Measurements from ENCODE around the gene SPOCK1.
"Not testable (repeated sequence)": the region's sequence is repeated elsewhere in the genome, so short reads cannot be mapped to it uniquely, and the experiment has no call there.

Gene SPOCK1

DNA sequence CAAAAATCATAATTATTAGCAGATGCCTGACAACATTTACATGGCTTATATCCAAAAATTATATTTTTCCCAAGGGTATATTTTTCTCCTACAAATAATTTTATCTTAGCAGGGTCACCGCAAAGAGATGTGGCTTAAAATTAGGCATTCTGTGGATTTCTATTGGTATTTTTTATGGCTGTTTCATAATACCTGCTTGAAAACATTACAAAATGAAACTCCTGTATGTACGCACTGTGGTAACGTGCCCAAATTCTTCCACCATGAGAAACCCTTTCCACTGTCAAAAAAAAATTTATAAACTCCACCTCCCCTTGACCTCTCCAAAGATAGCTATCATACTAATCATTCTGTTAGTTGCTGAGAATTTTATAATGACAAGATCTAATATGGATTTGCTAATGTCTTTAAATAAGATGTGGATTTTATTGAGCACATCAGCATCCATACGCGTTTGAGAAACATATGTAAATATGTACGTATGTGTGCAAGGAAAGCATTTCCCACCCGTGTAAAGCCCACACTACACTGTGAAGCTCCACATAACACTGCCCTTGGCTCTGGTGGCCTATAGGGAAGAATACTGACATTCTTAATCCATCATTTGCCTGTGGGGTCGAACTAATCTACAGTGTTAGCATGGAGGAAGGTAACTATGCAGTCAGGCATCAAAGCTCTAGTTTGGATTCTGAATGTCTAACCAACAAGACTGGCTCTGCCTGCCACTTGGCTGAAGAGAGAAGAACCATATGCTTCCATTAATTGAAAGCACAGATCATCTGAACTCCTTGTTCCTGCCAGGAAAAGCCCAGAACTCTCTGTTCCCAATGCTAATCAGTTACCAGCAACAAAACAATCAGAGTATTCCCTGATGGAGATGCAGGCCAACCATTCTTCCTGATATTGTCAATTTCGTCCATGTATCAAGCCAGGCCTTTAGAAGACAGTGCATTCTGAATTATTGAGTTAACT, 244.7 kb downstream of the SPOCK1 start:
- peak; percentile 36 for DNase-seq

DNA sequence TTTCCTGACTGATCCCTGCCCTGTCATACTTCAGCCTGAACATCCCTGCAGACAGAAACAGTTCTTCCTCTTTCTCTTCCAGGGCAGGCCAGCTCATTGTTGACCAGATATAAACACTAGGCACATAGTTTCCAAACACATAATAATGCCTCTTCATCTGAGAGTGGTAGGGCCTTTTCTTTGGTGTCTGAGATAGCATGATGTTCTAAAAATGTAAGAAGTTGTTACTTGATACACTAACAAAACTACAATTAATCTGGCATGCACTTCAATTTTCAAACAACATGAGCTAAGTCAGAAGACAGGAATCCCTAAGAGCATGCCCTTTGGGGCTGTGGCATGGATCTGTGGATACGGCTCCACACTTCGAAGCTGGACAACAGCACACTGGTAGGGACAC, 246.6 kb downstream of the SPOCK1 start:
- DNase-seq, result peak; percentile 41

DNA sequence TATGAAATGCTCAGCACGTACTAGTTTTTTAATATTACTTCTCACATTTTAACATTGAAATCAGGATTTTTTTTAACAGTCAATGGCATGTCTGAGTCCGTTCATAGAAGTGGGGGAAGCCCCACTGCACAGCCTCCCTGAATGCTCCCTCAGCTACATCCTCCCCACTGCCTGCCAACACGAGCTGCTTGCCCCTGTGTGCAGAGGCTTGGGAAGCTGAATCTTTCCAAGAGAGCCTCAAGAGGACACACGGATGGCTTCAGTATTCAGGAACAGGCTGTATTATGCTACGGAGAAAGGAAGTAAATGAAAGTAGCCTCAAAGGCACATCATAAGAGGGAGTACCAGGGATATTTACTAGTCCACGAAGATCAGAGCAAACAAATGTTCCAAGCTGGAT, 248.7 kb downstream of the SPOCK1 start:
- DNase-seq, result no peak

DNA sequence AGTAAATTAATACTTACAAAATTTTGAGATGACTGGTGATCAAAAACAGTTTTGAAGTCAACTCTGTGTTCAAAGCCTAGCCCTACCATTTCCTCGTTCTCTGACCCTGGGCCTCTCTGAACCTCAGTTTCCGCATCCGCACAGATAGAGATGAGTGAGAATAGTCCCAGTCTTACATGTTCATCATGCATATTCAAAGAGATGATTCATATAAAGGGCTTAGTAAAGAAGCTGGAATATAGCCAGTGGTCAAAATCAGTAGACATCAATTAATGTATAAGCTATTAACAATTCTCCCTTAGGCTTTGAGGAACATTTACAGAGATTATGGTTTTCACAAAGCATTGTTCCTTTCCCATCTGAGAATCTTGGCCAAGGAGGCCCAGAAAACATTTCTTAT, 250.6 kb downstream of the SPOCK1 start:
- DNase-seq, result no peak

DNA sequence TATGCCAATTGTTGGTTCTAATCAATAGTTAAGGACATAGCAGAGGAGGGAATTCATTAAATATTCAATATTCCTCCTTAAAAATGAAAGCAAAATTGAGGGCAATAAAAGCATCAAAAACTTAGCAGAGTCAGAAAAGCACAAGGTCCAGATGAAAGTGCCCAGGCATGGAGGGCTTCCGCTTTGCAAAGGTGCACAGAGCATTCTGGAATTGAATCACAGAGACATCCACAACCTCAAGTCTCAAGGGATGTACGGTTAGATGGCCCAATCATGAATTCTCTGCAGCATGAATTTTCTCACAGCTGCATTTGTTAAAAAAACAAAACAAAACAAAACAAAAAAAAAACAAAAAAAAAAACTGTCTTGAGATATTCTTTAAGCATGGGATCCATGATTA, 253.7 kb downstream of the SPOCK1 start:
- no peak for DNase-seq

DNA sequence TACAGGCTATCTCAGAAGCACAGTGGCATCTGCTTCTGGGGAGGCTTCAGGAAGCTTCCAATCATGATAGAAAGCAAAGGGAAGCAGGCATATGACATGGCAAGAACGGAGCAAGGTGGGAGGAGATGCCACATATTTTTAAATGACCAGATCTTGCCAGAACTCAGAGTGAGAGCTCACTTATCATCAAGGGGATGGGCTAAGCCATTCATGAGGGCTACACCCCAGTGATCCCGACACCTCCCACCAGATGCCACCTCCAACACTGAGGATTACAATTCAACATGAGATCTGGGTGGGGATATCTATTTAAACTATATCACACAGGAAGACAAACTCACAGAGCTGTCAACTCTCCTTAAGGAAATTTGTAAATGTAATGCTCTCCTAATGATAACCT, 258.8 kb downstream of the SPOCK1 start:
- DNase-seq, result no peak

DNA sequence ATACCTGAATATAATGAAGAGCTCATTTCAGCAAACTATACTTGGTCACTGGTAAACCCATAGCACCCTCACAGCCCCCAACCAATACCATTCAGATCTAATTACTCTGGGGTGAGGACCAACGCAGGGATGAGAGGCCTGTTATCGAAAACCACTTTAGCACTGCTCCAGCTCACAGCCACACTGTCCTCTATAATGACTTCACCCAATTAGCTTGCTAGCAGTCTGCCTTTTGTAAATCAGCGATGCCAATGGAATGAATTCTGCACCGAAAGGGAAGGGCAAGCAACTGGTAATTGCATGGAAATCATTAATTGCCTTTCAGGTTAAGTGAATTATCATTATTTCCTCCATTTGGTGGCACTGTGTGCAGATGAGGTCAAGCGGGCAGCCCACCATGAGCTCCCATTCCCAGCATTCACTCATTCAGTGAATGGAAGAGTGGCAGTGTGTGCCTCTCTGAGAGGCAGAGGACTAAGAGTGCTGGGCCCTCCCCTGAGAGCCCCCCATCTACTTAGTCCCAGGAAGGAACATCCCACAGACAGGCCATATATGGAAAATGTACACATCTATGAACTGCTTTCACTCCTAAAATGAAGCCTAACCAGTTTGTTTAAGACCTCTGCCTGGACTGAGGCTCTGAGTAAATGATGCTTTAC, 262.1 kb downstream of the SPOCK1 start:
- no peak for DNase-seq

DNA sequence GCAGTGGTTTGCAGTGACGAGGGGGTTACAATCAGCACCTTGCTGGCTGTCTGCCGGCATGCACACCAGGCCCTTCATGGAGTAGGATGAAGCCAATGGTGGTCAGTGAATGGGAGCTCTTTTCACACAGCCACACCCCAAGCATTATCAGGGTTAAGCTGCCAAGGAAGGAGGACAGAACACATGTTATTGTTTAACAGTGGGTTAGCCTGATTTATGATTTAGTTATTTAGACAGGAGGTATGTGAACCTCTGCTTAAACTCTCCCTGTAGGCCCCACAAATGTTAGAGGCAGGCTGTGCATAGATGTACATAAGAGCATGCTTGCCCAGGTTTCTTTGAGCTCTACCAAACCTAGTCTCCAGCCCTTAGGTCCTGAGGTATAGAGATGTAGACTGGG, 262.9 kb downstream of the SPOCK1 start:
- DNase-seq, result no peak

DNA sequence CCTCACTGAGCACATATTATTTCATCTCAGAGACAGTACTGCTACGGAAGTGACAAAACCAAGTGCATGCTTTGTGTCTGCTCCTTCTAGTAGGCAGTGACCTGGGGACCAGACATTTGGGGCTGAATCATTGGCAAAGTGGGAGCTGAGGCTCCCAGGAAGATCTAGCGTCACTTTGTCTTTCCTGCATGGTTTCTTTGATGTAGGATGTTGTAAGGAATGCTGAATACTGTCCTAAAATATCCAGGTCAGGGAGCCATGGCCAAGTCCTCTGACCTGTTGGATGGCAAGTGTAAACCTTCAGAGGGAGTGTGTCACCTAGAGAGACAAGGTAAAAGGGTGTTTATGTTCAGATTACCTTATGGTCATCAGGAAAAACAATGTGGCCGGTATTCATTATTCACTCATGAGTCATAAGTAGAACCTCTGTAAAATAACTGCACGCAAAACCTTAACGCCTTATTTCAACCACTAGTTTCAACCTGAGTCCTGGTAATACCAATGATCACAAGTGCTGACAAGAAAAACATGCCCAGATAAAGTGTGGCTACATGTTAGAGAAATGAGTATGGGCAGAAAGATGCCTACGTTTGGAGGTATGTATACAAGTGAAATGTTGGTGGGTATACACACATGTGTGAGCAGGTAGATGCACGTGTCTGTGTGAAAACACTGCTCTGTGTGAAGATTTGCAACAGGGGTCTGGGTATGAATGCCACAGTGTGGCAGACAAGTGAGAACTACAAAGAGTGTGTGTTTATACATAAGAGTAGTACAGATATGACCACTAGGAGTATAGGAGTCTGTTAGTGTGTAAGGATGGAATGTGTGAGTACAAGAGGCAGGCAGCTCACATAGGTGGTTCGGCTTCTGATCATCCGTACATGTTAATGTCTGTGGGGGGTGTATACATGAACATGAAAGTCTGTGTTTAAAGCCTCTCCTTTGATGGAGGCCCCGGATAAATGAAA, 263.9 kb downstream of the SPOCK1 start:
- DNase-seq, result no peak

DNA sequence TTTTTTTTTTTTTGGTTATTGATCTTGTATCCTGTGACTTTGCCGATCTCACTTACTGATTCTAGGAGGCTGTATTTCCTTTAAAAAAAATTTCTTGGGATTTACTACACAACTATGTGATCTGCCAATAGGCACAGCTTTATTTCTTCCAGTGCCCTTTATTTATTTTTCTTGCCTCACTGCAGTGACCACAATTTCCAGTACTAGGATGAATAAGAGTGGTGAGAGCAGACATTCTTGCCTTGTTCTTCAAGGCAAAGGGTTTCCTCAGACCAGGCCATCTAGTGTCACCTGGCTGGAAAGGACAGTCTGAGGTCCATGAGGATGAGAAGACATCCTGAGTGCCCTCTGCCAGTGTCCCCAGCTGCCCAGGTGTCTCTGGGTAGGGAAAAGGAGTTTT, 265.4 kb downstream of the SPOCK1 start:
- no peak for DNase-seq

DNA sequence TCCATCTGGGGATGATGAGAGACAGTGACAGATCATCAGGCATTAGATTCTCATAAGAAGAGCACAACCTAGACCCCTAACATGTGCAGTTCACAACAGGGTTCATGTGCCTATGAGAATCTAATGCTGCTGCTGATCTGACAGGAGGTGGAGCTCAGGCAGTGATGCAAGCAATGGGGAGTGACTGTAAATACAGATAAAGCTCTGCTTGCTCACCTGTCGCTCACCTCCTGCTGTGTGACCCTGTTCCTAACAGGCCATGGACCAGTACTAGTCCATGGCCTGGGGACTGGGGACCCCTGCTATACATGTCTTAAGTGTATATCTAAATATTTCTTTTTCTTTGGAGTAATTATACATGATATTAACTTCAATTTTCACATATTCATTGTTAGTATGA, 265.8 kb downstream of the SPOCK1 start:
- DNase-seq, result not testable (repeated sequence)

DNA sequence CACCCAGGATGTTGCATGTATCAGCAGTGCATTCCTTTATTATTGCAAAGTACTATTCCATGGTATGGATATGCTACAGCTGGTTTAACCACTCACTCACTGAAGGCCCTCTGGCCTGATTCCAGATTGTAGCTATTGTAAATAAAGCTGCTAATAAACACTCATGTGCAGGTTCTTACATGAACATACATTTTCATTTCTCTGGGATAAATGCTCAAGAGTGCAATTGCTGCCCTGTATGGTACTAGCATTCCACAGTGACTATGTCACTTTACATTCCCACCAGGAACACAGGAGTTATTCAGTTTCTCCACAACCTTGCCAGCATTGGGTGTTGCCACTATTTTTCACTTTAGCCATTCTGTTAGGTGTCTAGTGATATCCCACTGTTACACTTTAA, 267.6 kb downstream of the SPOCK1 start:
- DNase-seq, result no peak

DNA sequence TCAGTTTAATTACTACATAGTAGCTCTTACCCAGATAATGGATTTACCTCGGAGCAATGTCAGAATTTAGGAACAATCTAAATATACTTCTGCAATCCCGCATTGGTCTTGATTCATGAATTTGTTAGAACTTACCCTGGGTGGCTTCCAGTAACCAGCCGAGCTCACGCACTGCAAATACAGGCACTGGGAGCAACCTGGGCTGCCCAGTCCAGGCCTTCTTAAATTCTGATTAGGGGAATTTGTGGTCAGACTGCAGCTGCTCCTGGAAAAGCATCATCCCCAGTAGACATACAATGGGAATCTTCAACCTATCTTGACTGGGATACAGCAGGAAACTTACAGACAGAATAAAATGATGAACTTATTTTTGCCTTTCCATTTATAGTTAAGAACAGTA, 270.3 kb downstream of the SPOCK1 start:
- no peak for DNase-seq

DNA sequence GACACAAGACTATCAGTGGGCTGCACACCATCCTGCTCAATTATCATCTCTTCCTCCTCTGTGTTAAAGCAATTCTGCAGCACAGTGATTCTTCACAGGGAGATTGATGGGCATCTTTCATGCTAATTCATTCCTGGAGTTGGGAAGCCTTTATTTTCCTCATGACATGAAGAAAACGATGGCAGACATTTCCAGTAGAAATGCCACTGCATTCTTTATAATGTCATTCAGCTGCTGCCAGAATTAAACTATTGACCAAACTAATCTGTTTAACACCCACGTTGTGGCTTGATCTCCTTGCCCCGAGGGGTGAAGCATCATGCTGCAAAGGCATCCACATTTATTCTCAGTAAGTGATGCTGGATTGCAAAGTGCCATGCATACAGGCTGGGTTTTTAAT, 273.0 kb downstream of the SPOCK1 start:
- no peak for DNase-seq

DNA sequence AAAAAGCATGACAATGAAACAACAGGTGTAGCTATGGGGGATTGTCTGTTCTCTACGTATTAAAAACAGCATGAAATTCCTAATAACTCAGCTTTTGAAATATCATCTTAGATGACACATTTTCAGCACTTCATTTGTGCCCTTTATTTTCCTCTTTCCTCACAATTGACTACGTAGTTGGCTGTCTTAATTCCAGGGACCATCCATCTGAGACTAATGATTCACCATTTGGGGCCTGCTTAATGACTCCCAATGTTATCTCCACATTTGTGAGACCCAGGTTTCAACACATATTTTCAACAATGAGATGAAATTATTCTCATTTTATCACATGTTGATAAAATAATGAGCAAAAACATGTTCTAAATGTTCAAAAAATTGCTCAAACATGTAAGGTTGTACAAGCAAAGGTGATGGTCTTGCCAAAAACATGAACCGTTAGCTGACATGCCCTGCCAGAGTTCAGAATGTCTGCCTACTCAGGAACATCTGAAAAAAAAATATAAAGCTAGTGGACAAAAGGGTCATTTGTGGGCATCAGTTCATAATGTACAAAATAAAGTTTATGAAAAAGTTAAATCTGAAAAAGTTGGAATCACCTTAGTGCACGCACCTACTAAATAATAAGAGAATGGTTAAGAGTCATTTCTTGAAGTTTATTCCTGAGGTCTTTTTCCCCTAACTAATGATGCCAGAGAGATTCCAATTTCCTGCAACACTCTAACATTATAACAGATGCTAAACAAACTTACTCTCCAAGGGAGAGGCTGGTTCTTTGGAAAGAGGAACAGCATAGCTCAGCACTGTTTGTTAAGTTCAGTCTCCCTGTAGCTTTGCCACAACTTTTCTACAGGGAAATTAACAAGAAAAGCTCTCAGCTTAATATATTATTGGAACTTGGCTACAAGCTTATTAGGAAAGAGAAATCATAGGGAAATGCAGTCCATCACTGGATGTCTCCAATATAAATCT, 275.5 kb downstream of the SPOCK1 start:
- DNase-seq, result no peak

DNA sequence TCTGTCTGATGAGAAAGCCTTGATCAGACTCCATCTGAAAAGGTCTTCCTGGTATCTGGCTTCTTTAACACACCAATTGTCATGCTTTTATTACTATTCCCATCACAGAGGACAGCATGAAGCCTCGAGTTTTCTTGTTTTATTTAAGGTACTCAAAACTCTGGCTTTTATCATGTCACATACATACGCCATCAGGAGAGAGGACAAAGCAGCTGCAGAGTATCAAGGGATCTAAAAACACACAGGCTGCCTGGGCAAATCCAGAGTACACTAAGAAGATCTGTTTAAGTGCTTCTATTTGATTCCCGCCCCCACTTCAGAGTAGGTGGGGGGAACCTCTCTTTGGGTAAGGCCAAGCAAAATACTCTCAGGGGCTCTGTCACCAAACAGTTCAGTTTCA, 277.2 kb downstream of the SPOCK1 start:
- DNase-seq, result no peak

DNA sequence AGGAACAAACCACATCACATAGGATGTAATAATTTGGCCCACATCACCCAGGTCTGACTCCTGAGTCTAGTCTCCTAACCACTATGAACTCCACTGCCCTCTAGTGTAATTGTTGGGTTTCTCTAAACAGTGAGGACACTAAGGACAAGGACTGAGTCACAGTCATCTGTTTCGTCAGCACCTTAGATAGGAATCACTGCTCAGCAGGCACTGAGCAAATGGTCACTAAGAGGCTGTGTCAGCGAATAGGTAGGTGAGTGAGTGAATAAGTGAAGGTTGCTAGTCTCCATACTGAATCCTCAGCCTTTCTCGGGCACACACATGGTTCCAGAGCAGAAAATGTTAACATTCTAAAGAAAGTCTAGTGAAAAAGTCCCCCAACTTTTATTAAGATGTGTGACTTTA, 278.6 kb downstream of the SPOCK1 start:
- peak; percentile 52 for DNase-seq

DNA sequence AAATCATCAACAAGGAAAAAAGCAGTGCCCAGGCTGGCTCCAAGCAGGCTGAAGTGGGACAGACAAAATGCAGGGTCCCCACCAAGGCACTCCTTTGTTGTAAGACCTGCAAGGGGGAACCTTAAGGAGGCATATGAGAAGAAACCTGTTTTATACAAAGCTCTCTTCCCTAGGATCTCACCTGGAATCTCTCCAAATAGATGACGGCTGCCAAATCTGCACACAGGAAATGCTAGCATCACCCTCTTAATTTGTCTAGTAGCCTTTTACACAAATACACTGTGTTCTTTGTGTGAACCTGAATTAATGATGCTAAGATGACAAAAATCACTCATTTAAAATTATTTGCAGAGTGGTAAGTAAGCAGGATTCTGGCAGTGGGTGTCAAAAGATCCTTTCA, 280.2 kb downstream of the SPOCK1 start:
- no peak for DNase-seq

DNA sequence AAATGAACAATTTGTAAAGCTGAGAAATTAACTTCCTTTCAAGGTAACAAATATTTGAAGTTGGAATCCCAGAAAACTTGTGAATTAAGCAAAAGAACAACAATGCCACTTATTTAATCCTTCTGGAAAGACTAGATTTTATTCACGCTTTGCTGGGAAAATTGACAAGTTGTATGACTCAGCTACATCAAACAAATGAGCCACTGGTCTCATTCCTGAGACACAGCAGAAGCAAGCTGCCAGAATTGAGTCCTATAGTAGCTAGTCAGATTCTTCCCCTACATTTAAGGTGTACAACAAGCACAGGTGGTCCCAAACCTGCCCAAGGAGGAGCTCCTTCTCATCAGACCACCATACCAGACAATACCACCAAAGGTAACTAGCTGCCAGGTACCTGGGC, 280.7 kb downstream of the SPOCK1 start:
- no peak for DNase-seq

DNA sequence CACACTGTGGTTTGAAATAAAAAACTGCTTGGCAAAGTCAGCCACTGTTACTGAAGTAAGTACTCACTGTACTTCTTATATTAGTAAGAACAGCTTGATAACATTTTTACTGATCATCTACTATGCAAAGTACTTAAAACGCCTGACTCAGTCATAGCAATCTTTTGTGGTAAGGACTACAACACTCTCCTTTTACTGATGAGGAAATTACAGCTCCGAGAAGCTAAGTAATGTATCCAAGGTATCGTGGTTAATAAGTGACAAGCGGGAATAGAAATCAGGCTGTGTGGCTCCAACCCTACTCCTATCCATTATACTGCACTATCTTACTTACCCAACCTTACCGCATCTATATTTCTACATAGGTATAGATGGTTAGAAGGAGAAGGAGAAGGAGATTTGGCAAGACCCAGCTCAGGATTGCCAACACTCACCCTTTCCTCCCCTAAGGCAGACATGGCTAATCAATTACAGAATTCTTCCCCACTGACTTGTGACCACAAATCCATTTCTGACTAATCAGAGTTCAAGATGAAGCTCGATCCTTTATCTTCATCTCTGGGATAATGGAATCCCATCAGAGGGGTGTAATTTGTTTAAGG, 281.4 kb downstream of the SPOCK1 start:
- DNase-seq, result no peak

DNA sequence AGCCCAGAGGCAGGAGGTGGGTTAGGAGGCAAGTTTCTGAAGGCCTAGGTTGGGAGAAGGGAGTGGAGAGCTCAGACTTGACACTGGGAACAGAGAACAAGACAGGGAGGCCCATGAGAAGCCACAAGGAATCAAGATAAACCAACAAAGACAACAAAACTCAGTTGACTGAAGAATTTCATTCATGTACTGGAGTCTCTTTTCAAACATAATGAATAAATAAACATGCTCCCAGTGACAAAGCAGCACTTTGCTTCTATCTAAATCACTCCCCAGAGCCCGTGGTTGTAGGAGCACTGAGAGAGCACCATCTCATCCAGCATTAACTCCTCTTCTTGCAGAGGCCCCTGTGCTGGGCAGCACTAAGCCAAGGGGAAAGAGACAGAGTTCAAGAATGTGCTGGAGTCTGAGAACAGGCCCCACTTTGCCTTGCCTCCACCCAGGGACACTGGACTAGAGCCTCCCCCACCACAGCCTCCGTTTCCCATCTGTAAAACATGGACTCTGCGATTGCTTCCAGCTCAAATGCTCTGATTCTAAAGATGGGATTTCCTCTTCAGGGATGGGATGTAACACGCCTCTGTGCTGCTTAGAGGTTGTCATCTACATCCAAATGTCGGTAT, 282.0 kb downstream of the SPOCK1 start:
- no peak for DNase-seq
